ENCODE data around the gene ARV1.

DNA sequence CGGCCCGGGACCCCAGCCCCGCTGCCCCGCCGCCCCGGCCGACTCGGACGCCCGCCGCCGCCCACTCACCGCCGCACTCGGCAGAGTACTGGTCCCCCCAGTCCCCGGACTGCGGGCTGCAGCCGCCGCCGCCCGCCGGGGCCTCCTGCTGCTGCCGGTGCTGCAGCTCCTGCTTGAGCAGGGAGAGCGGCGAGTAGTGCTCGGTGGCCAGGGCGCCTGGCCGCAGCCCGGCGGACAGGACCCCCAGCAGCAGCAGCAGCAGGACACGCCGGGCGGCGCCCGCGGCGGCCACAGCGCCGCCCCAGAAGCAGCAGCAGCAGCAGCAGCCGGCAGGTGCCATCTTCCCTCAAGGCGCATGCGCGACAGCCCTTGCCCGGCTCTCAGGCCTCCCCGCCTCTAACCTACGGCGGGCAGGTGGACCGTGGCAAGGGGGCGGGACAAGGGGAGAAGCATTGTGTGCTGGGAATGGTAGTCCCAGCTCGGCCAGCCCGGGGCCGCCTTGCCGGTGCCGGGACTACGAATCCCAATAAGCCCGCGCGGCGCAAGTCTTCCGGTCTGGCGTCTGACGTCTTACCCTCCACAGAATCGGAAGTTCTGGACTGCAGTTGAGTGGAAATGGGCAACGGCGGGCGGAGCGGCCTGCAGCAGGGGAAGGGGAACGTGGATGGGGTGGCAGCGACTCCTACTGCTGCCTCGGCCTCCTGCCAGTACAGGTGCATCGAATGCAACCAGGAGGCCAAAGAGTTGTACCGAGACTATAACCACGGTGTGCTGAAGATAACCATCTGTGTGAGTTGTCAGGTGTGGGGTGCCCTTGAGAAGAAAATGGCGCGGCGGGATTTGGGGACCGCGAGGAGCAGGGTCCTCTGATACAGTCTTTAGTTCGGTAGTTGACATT, at the start of gene ARV1, which contains the start of gene TTC13:
- TF ChIP-seq, protein P1, sequence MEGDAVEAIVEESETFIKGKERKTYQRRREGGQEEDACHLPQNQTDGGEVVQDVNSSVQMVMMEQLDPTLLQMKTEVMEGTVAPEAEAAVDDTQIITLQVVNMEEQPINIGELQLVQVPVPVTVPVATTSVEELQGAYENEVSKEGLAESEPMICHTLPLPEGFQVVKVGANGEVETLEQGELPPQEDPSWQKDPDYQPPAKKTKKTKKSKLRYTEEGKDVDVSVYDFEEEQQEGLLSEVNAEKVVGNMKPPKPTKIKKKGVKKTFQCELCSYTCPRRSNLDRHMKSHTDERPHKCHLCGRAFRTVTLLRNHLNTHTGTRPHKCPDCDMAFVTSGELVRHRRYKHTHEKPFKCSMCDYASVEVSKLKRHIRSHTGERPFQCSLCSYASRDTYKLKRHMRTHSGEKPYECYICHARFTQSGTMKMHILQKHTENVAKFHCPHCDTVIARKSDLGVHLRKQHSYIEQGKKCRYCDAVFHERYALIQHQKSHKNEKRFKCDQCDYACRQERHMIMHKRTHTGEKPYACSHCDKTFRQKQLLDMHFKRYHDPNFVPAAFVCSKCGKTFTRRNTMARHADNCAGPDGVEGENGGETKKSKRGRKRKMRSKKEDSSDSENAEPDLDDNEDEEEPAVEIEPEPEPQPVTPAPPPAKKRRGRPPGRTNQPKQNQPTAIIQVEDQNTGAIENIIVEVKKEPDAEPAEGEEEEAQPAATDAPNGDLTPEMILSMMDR (IDR thresholded peaks at IDR 0.05), result peak; percentile 62
- no peak for TF ChIP-seq ZFX (IDR thresholded peaks at IDR 0.05; ENCODE audit: borderline replicate concordance)

All from 22Rv1 (cell line).